HEK293 (cell line): ENCODE results near the gene CA10.

Experiments
- CTCF ChIA-PET: fragments of 350-600 bp; formaldehyde crosslinking; extraction: SDS; loops from one replicate; lab custom pipeline; 2021; ENCODE audit warnings: antibody characterized with exemption; lab: Yijun Ruan, JAX
- POLR2A ChIA-PET: fragments of 300-600 bp; formaldehyde crosslinking; extraction: SDS; loops from one replicate; lab custom pipeline; 2020; ENCODE audit warnings: antibody characterized with exemption, inconsistent platforms; lab: Yijun Ruan, JAX
- H3K27ac ChIP-seq: fragments of 200-500 bp; sonication (Bioruptor generic); 2 replicates; pipeline ENCODE4 v1.5.1; 2014; ENCODE audit warnings: low read depth, low read length, control low read depth, inconsistent platforms; ENCODE audit errors: extremely low read depth
- H3K36me3 ChIP-seq, 2 experiments: fragments of 200-500 bp in 1 of 2; sonication (Bioruptor generic) in 1 of 2; 1 replicate in 1 of 2; 2 replicates in 1 of 2; pipeline ENCODE4 v1.5.1; 2014 to 2017; ENCODE audit warnings: inconsistent platforms in 2 of 2, low read length in 2 of 2; ENCODE audit not compliant: control insufficient read depth in 2 of 2, insufficient read depth in 1 of 2
- H3K4me1 ChIP-seq: fragments of 200-500 bp; sonication (Bioruptor generic); 2 replicates; pipeline ENCODE4 v1.5.1; 2014; ENCODE audit warnings: mild to moderate bottlenecking, low read length, inconsistent platforms; ENCODE audit not compliant: control insufficient read depth, insufficient read depth
- H3K4me3 ChIP-seq: 2 replicates; pipeline ENCODE4 v1.5.1; 2011; ENCODE audit warnings: low read depth, mild to moderate bottlenecking, control low read depth, low read length, moderate library complexity
- H3K9me3 ChIP-seq: fragments of 200-500 bp; sonication (Bioruptor generic); 2 replicates; pipeline ENCODE4 v1.5.1; 2014; ENCODE audit warnings: low read depth, low read length, inconsistent platforms; ENCODE audit not compliant: control insufficient read depth, insufficient read depth
- ATF2 ChIP-seq: fragments of 450-650 bp; formaldehyde crosslinking; IDR thresholded peaks from 2 replicates; pipeline ENCODE4 v1.5.1; 2016; ENCODE audit warnings: missing biosample characterization, missing genetic modification characterization, low read depth
- KLF10 ChIP-seq: fragments of 450-650 bp; IDR thresholded peaks from 2 replicates; pipeline ENCODE4 v1.5.1; 2018; ENCODE audit warnings: missing biosample characterization, mild to moderate bottlenecking, missing genetic modification characterization
- MYNN ChIP-seq: fragments of 450-650 bp; formaldehyde crosslinking; IDR thresholded peaks from 2 replicates; pipeline ENCODE4 v1.5.1; 2016; ENCODE audit warnings: missing biosample characterization, missing genetic modification characterization, borderline replicate concordance
- RBAK ChIP-seq: fragments of 450-650 bp; formaldehyde crosslinking; IDR thresholded peaks from 2 replicates; pipeline ENCODE4 v1.5.1; 2016; ENCODE audit warnings: missing biosample characterization, missing genetic modification characterization
- SP2 ChIP-seq: fragments of 450-650 bp; formaldehyde crosslinking; IDR thresholded peaks from 2 replicates; pipeline ENCODE4 v1.5.1; 2016; ENCODE audit warnings: missing biosample characterization, missing genetic modification characterization
- TSHZ1 ChIP-seq: fragments of 450-650 bp; formaldehyde crosslinking; IDR thresholded peaks from 2 replicates; pipeline ENCODE4 v1.5.1; 2016; ENCODE audit warnings: missing biosample characterization, missing genetic modification characterization, borderline replicate concordance
- ZBTB7A ChIP-seq: fragments of 450-650 bp; formaldehyde crosslinking; IDR thresholded peaks from 2 replicates; pipeline ENCODE4 v1.5.1; 2016; ENCODE audit warnings: low read depth, missing biosample characterization, missing genetic modification characterization
- ZBTB8A ChIP-seq: fragments of 450-650 bp; formaldehyde crosslinking; IDR thresholded peaks from 2 replicates; pipeline ENCODE4 v1.5.1; 2016; ENCODE audit warnings: missing biosample characterization, missing genetic modification characterization
- ZFHX2 ChIP-seq: fragments of 450-650 bp; formaldehyde crosslinking; conservative IDR thresholded peaks from 2 replicates; pipeline ENCODE4 v1.5.1; 2016; ENCODE audit warnings: missing biosample characterization, missing genetic modification characterization
- ZFP69B ChIP-seq: fragments of 450-650 bp; formaldehyde crosslinking; IDR thresholded peaks from 2 replicates; pipeline ENCODE4 v1.5.1; 2016; ENCODE audit warnings: missing biosample characterization, missing genetic modification characterization
- ZNF202 ChIP-seq: fragments of 450-650 bp; formaldehyde crosslinking; IDR thresholded peaks from 2 replicates; pipeline ENCODE4 v1.5.1; 2016; ENCODE audit warnings: missing biosample characterization, missing genetic modification characterization, borderline replicate concordance
- ZNF48 ChIP-seq: fragments of 450-650 bp; formaldehyde crosslinking; IDR thresholded peaks from 2 replicates; pipeline ENCODE4 v1.5.1; 2016; ENCODE audit warnings: missing biosample characterization, missing genetic modification characterization
- ZNF585B ChIP-seq: fragments of 450-650 bp; formaldehyde crosslinking; IDR thresholded peaks from 2 replicates; pipeline ENCODE4 v1.5.1; 2016; ENCODE audit warnings: missing biosample characterization, missing genetic modification characterization
- ZSCAN30 ChIP-seq: fragments of 450-650 bp; IDR thresholded peaks from 2 replicates; pipeline ENCODE4 v1.5.1; 2018; ENCODE audit warnings: missing biosample characterization, mild to moderate bottlenecking, missing genetic modification characterization, moderate library complexity
- TF ChIP-seq, protein P1 (sequence below): fragments of 450-650 bp; formaldehyde crosslinking; IDR thresholded peaks from 2 replicates; pipeline ENCODE4 v1.5.1; 2016; ENCODE audit warnings: missing biosample characterization, missing genetic modification characterization
- TF ChIP-seq, protein P2 (sequence below): fragments of 450-650 bp; formaldehyde crosslinking; IDR thresholded peaks from 2 replicates; pipeline ENCODE4 v1.5.1; 2017; ENCODE audit warnings: missing biosample characterization, missing genetic modification characterization
- TF ChIP-seq, protein P3 (sequence below): fragments of 450-650 bp; formaldehyde crosslinking; IDR thresholded peaks from 2 replicates; pipeline ENCODE4 v1.5.1; 2016; ENCODE audit warnings: missing biosample characterization, missing genetic modification characterization

CA10 gene

GRCh38 chr17:52150935-52151334 lies 7.6 kb downstream of the CA10 start:
- TF ChIP-seq RBAK (tag by site-specific recombination) (no peak), ATF2 (0 out of 2 replicates have a peak, but pooled peaks have one; percentile 40)
- ChIA-PET POLR2A (no interaction called here), CTCF (no interaction called here)
- Histone ChIP-seq H3K4me3 (no peak overlapping the region), H3K36me3 (no peaks in the 10 kb centered on the region), H3K27ac (no peak overlapping the region), H3K4me1 (peaks cover 8% of the 10 kb centered on the region), H3K9me3 (no peaks in the 10 kb centered on the region)

GRCh38 chr17:52149626-52150025 lies 8.9 kb downstream of the CA10 start:
- POLR2A ChIA-PET, result no interaction called here
- H3K36me3 ChIP-seq, result no peaks in the 10 kb centered on the region
- H3K4me1 ChIP-seq, result peaks cover 8% of the 10 kb centered on the region
- CTCF ChIA-PET, result interaction anchor here (0.7 kb wide), 1 partner anchor 449 kb away, joined by 4 read pairs; no protein-coding TSS in a partner anchor
- no peaks in the 10 kb centered on the region for H3K9me3 ChIP-seq
- H3K27ac ChIP-seq, result no peak overlapping the region
- no peak overlapping the region for H3K4me3 ChIP-seq
- TF ChIP-seq, protein P1, sequence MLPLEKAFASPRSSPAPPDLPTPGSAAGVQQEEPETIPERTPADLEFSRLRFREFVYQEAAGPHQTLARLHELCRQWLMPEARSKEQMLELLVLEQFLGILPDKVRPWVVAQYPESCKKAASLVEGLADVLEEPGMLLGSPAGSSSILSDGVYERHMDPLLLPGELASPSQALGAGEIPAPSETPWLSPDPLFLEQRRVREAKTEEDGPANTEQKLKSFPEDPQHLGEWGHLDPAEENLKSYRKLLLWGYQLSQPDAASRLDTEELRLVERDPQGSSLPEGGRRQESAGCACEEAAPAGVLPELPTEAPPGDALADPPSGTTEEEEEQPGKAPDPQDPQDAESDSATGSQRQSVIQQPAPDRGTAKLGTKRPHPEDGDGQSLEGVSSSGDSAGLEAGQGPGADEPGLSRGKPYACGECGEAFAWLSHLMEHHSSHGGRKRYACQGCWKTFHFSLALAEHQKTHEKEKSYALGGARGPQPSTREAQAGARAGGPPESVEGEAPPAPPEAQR (tag by site-specific recombination), result no peak
- TF ChIP-seq ZNF202 (tag by site-specific recombination), result no peak
- no peak for TF ChIP-seq ZSCAN30 (tag by site-specific recombination)
- TF ChIP-seq KLF10 (tag by site-specific recombination), result no peak
- no peak for TF ChIP-seq ZNF48
- TF ChIP-seq SP2 (tag by site-specific recombination), result no peak

DNA sequence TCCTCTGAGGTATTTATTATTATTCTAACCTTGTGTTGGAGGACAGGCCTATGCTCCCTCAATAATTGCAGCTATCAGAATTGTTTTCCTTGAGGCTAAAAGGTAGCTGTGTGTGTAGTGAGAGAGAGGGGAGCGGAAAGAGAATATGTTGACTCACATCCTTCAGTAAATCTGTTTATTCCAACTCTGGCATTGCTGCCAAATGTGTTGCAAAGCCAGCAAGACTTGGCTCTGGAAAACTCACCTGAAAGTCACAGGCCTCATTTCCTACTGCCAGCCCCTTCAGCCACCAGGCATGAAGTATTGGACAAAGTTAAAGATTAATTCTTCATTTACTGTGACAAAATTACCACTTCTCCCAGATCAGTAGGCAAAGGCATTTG lies 9.6 kb downstream of the CA10 start:
- ChIA-PET POLR2A (no interaction called here), CTCF (no interaction called here)
- Histone ChIP-seq H3K9me3 (no peaks in the 10 kb centered on the region), H3K36me3 (no peaks in the 10 kb centered on the region), H3K4me3 (no peak overlapping the region), H3K4me1 (peaks cover 8% of the 10 kb centered on the region), H3K27ac (no peak overlapping the region)
- TF ChIP-seq ZFHX2, result no peak
- TF ChIP-seq, protein P2, sequence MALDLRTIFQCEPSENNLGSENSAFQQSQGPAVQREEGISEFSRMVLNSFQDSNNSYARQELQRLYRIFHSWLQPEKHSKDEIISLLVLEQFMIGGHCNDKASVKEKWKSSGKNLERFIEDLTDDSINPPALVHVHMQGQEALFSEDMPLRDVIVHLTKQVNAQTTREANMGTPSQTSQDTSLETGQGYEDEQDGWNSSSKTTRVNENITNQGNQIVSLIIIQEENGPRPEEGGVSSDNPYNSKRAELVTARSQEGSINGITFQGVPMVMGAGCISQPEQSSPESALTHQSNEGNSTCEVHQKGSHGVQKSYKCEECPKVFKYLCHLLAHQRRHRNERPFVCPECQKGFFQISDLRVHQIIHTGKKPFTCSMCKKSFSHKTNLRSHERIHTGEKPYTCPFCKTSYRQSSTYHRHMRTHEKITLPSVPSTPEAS (tag by site-specific recombination), result no peak
- TF ChIP-seq, protein P3, sequence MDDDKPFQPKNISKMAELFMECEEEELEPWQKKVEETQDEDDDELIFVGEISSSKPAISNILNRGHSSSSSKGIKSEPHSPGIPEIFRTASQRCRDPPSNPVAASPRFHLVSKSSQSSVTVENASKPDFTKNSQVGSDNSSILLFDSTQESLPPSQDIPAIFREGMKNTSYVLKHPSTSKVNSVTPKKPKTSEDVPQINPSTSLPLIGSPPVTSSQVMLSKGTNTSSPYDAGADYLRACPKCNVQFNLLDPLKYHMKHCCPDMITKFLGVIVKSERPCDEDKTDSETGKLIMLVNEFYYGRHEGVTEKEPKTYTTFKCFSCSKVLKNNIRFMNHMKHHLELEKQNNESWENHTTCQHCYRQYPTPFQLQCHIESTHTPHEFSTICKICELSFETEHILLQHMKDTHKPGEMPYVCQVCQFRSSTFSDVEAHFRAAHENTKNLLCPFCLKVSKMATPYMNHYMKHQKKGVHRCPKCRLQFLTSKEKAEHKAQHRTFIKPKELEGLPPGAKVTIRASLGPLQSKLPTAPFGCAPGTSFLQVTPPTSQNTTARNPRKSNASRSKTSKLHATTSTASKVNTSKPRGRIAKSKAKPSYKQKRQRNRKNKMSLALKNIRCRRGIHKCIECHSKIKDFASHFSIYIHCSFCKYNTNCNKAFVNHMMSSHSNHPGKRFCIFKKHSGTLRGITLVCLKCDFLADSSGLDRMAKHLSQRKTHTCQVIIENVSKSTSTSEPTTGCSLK (tag by site-specific recombination), result no peak
- no peak for TF ChIP-seq TSHZ1
- TF ChIP-seq ZNF585B (tag by site-specific recombination), result no peak
- TF ChIP-seq ZBTB8A (tag by site-specific recombination), result no peak
- no peak for TF ChIP-seq ZBTB7A (tag by site-specific recombination)
- no peak for TF ChIP-seq ZFP69B (tag by site-specific recombination)
- no peak for TF ChIP-seq MYNN (tag by site-specific recombination)
